Measurements from ENCODE around the gene ABAT.
"Not testable (repeated sequence)": the region's sequence is repeated elsewhere in the genome, so short reads cannot be mapped to it uniquely, and the experiment has no call there.

Gene ABAT

DNA sequence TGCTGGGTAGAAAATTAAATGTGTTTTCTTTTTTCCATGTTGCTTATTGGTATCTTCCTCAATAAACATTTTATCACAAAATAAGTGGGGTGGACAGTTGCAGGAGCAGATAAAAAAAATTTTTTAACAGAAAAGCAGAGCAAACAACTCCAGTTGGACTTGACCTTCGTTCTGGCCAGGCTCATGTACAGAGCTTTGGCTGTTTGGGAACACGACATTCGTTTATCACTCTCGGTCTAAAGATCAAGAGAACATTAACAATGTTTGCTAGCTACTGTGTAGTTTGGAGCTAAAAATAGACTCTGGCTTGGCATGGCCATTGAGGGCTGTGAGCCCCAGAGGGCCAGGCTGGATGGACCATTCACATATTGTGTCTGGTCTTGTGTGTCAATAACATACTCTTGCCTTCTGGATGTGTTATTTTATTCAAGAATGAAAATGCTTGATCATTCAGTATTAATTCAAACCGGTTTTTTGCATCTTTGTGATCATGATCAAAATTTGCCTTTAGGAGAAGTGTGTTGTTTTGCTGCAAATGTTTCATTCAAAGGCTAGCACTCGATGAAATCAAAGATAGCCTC is 66.4 kb downstream of the ABAT start:
- H3K36me3 ChIP-seq (replicated peaks in 1 of 2; ENCODE audit: control insufficient read depth in 2 of 2, insufficient read depth in 2 of 2, low read length in 2 of 2), result peaks cover 0 to 19% of the 10 kb centered on the region in 2 donors
- DNase-seq (ENCODE audit: low spot score), result no peak
- no CpG with 5 or more reads among the region's 6 CpGs for WGBS, 2 donors (ENCODE audit: extremely low coverage in 2 of 2, insufficient read length in 2 of 2, insufficient replicate concordance in 1 of 2)

DNA sequence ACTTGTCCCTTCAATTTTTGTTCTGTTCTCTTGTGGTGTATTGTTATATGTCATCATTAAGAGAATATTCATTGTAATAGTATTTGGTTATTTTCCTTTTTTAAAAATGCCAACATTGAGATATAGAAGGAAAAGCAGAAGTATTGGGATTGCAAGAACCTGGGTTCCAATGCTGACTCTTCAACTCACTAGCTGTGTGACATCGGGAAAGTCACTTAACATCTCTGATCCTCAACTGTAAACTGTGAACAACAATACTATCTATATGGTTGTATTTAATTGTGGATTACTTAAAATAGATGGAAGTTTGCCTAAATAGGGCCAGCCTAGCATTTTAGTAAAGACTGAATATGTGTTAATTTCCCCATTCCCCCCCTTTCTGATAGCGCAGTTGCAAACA is 67.2 kb downstream of the ABAT start:
- no peak overlapping the region for H2BK120ac ChIP-seq (ENCODE audit: low read depth, low read length)
- no peak overlapping the region for H3K18ac ChIP-seq (ENCODE audit: low read length)
- no peak overlapping the region for H3K27ac ChIP-seq (replicated peaks; ENCODE audit: low read length)

More for the DNA sequence above, 66.4 kb downstream of the ABAT start:
- Histone ChIP-seq H3K4ac (ENCODE audit: low read length) (no peak overlapping the region), H3K9me3 (replicated peaks in 1 of 2; ENCODE audit: control insufficient read depth in 2 of 2, insufficient read depth in 1 of 2, low read depth in 1 of 2, low read length in 2 of 2) (peaks cover 0 to 8% of the 10 kb centered on the region in 2 donors), H4K91ac (ENCODE audit: low read depth, low read length, poor library complexity) (no peak overlapping the region), H2AK5ac (ENCODE audit: low read depth, low read length) (no peak overlapping the region), H2BK15ac (ENCODE audit: low read length) (no peak overlapping the region), H3K23ac (ENCODE audit: low read depth, low read length, poor library complexity) (no peak overlapping the region), H2BK120ac (ENCODE audit: low read depth, low read length) (no peak overlapping the region), H3K18ac (ENCODE audit: low read length) (no peak overlapping the region), H3K4me1 (ENCODE audit: control insufficient read depth in 2 of 2, insufficient read depth in 1 of 2, low read depth in 1 of 2, low read length in 2 of 2) (no peaks in the 10 kb centered on the region), H3K14ac (ENCODE audit: low read length) (no peak overlapping the region), H3K4me2 (ENCODE audit: insufficient read depth, low read length, poor library complexity, severe bottlenecking) (no peak overlapping the region), H3K27ac (replicated peaks; ENCODE audit: low read length) (no peak overlapping the region), H2BK5ac (ENCODE audit: low read length) (no peak overlapping the region), H2BK12ac (ENCODE audit: low read length) (no peak overlapping the region), H3K9ac (ENCODE audit: low read depth, low read length, poor library complexity) (no peak overlapping the region), H3K27me3 (ENCODE audit: control insufficient read depth in 3 of 3, insufficient read depth in 3 of 3, low read depth in 1 of 3, low read length in 3 of 3) (no peaks in the 10 kb centered on the region), H3K79me1 (ENCODE audit: low read depth, low read length) (no peaks in the 10 kb centered on the region), H3K4me3 (ENCODE audit: low read length in 2 of 2) (no peak overlapping the region), H4K8ac (ENCODE audit: low read depth, low read length) (no peak overlapping the region), H2AFZ (ENCODE audit: low read length) (no peak overlapping the region)

DNA sequence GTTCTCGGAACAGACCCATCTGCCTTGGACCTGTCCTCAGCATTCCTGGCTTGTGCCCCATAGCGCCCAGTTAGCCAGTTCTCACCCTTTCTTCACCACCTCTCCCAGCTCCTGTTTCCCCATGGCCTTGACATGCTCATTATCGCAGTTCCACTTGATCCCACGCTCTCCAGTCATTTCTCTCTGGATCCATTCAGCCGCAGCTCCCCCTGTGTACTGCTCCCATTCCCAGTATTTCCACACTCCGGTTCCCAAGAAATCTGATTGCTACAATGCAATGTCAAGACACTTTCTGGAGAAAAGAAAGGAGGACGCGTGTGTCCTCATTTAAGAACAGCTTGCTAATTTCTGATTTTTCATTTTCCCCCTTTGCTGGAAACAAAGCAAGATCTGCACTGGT is 67.7 kb downstream of the ABAT start:
- peaks cover 0 to 20% of the 10 kb centered on the region in 2 donors for H3K36me3 ChIP-seq (replicated peaks in 1 of 2; ENCODE audit: control insufficient read depth in 2 of 2, insufficient read depth in 2 of 2, low read length in 2 of 2)
- no peak overlapping the region for H3K14ac ChIP-seq (ENCODE audit: low read length)
- no peak overlapping the region for H2BK15ac ChIP-seq (ENCODE audit: low read length)
- H3K4me3 ChIP-seq (ENCODE audit: low read length in 2 of 2), result no peak overlapping the region
- no peak overlapping the region for H3K9ac ChIP-seq (ENCODE audit: low read depth, low read length, poor library complexity)
- H3K4me2 ChIP-seq (ENCODE audit: insufficient read depth, low read length, poor library complexity, severe bottlenecking), result no peak overlapping the region
- no peak overlapping the region for H3K18ac ChIP-seq (ENCODE audit: low read length)
- H3K4me1 ChIP-seq (ENCODE audit: control insufficient read depth in 2 of 2, insufficient read depth in 1 of 2, low read depth in 1 of 2, low read length in 2 of 2), result no peaks in the 10 kb centered on the region
- no peak overlapping the region for H3K23ac ChIP-seq (ENCODE audit: low read depth, low read length, poor library complexity)
- H3K27ac ChIP-seq (replicated peaks; ENCODE audit: low read length), result no peak overlapping the region
- no peaks in the 10 kb centered on the region for H3K79me1 ChIP-seq (ENCODE audit: low read depth, low read length)
- H3K9me3 ChIP-seq (replicated peaks in 1 of 2; ENCODE audit: control insufficient read depth in 2 of 2, insufficient read depth in 1 of 2, low read depth in 1 of 2, low read length in 2 of 2), result peaks cover 0 to 8% of the 10 kb centered on the region in 2 donors
- DNase-seq (ENCODE audit: low spot score), result no peak
- no peak overlapping the region for H2BK120ac ChIP-seq (ENCODE audit: low read depth, low read length)
- no CpG with 5 or more reads among the region's 8 CpGs for whole genome bisulfite sequencing, 2 donors (ENCODE audit: extremely low coverage in 2 of 2, insufficient read length in 2 of 2, insufficient replicate concordance in 1 of 2)
- H3K4ac ChIP-seq (ENCODE audit: low read length), result no peak overlapping the region
- no peak overlapping the region for H2BK12ac ChIP-seq (ENCODE audit: low read length)
- no peak overlapping the region for H2BK5ac ChIP-seq (ENCODE audit: low read length)
- H2AFZ ChIP-seq (ENCODE audit: low read length), result no peak overlapping the region
- H4K8ac ChIP-seq (ENCODE audit: low read depth, low read length), result no peak overlapping the region
- H3K27me3 ChIP-seq (ENCODE audit: control insufficient read depth in 3 of 3, insufficient read depth in 3 of 3, low read depth in 1 of 3, low read length in 3 of 3), result no peaks in the 10 kb centered on the region
- H2AK5ac ChIP-seq (ENCODE audit: low read depth, low read length), result no peak overlapping the region
- no peak overlapping the region for H4K91ac ChIP-seq (ENCODE audit: low read depth, low read length, poor library complexity)

More for the DNA sequence above, 67.2 kb downstream of the ABAT start:
- Histone ChIP-seq H3K4ac (ENCODE audit: low read length) (no peak overlapping the region), H3K4me2 (ENCODE audit: insufficient read depth, low read length, poor library complexity, severe bottlenecking) (no peak overlapping the region), H3K23ac (ENCODE audit: low read depth, low read length, poor library complexity) (no peak overlapping the region), H3K4me1 (ENCODE audit: control insufficient read depth in 2 of 2, insufficient read depth in 1 of 2, low read depth in 1 of 2, low read length in 2 of 2) (no peaks in the 10 kb centered on the region), H4K8ac (ENCODE audit: low read depth, low read length) (no peak overlapping the region), H3K14ac (ENCODE audit: low read length) (no peak overlapping the region), H3K79me1 (ENCODE audit: low read depth, low read length) (no peaks in the 10 kb centered on the region), H3K27me3 (ENCODE audit: control insufficient read depth in 3 of 3, insufficient read depth in 3 of 3, low read depth in 1 of 3, low read length in 3 of 3) (no peaks in the 10 kb centered on the region), H3K9ac (ENCODE audit: low read depth, low read length, poor library complexity) (no peak overlapping the region), H3K9me3 (replicated peaks in 1 of 2; ENCODE audit: control insufficient read depth in 2 of 2, insufficient read depth in 1 of 2, low read depth in 1 of 2, low read length in 2 of 2) (peaks cover 0 to 8% of the 10 kb centered on the region in 2 donors), H2BK5ac (ENCODE audit: low read length) (no peak overlapping the region), H3K36me3 (replicated peaks in 1 of 2; ENCODE audit: control insufficient read depth in 2 of 2, insufficient read depth in 2 of 2, low read length in 2 of 2) (peaks cover 0 to 19% of the 10 kb centered on the region in 2 donors), H2AFZ (ENCODE audit: low read length) (no peak overlapping the region), H3K4me3 (ENCODE audit: low read length in 2 of 2) (no peak overlapping the region), H2BK12ac (ENCODE audit: low read length) (no peak overlapping the region), H4K91ac (ENCODE audit: low read depth, low read length, poor library complexity) (no peak overlapping the region), H2AK5ac (ENCODE audit: low read depth, low read length) (no peak overlapping the region), H2BK15ac (ENCODE audit: low read length) (no peak overlapping the region)
- no peak for DNase-seq (ENCODE audit: low spot score)
- no CpG with 5 or more reads among the region's 2 CpGs for WGBS, 2 donors (ENCODE audit: extremely low coverage in 2 of 2, insufficient read length in 2 of 2, insufficient replicate concordance in 1 of 2)

DNA sequence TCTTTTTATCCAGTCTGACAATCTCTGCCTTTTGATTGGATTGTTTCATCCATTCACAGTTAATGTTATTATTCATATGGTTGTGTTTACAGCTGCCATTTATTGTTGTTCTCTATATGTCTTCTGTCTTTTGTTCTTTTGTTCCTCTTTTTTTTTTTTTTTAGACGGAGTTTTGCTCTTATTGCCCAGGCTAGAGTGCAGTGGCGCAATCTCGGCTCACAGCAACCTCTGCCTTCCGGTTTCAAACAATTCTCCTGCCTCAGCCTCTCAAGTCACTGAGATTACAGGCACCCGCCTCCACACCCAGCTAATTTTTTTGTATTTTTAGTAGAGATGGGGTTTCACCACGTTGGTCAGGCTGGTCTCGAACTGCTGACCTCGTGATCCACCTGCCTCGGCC is 74.5 kb downstream of the ABAT start:
- not testable (repeated sequence) for H3K9ac ChIP-seq (ENCODE audit: low read depth, low read length, poor library complexity); H2BK15ac ChIP-seq (ENCODE audit: low read length); H3K14ac ChIP-seq (ENCODE audit: low read length); H3K4ac ChIP-seq (ENCODE audit: low read length); H3K23ac ChIP-seq (ENCODE audit: low read depth, low read length, poor library complexity); H3K4me3 ChIP-seq (ENCODE audit: low read length in 2 of 2); H2BK120ac ChIP-seq (ENCODE audit: low read depth, low read length); H3K79me1 ChIP-seq (ENCODE audit: low read depth, low read length); H2AFZ ChIP-seq (ENCODE audit: low read length); H3K4me2 ChIP-seq (ENCODE audit: insufficient read depth, low read length, poor library complexity, severe bottlenecking); H3K9me3 ChIP-seq (replicated peaks in 1 of 2; ENCODE audit: control insufficient read depth in 2 of 2, insufficient read depth in 1 of 2, low read depth in 1 of 2, low read length in 2 of 2); H2BK12ac ChIP-seq (ENCODE audit: low read length); H2BK5ac ChIP-seq (ENCODE audit: low read length); H4K91ac ChIP-seq (ENCODE audit: low read depth, low read length, poor library complexity); H3K4me1 ChIP-seq (ENCODE audit: control insufficient read depth in 2 of 2, insufficient read depth in 1 of 2, low read depth in 1 of 2, low read length in 2 of 2); H3K27ac ChIP-seq (replicated peaks; ENCODE audit: low read length); H2AK5ac ChIP-seq (ENCODE audit: low read depth, low read length); DNase-seq (ENCODE audit: low spot score); H3K18ac ChIP-seq (ENCODE audit: low read length); H3K27me3 ChIP-seq (ENCODE audit: control insufficient read depth in 3 of 3, insufficient read depth in 3 of 3, low read depth in 1 of 3, low read length in 3 of 3); H4K8ac ChIP-seq (ENCODE audit: low read depth, low read length)
- WGBS, 2 donors (ENCODE audit: extremely low coverage in 2 of 2, insufficient read length in 2 of 2, insufficient replicate concordance in 1 of 2), result no CpG with 5 or more reads among the region's 9 CpGs
- peaks cover 0 to 56% of the 10 kb centered on the region in 2 donors for H3K36me3 ChIP-seq (replicated peaks in 1 of 2; ENCODE audit: control insufficient read depth in 2 of 2, insufficient read depth in 2 of 2, low read length in 2 of 2)
